Measurements from ENCODE around the gene VAT1.

GRCh38 chr17:43040655-43041054 lies 18.5 kb upstream of the VAT1 start:
- TF ChIP-seq CTCF (IDR thresholded peaks at IDR 0.05) (no peak), EZH2 (IDR thresholded peaks at IDR 0.05; ENCODE audit: borderline replicate concordance, insufficient read depth, low read depth, low read length, poor library complexity, severe bottlenecking) (no peak)

All from B cell (primary cell).